ENCODE measurements around the gene NPDC1. TPM values are rescaled to one million over a fixed set of nuclear protein-coding genes. Genes with fewer than 3 reads are reported as not detected.

Gene NPDC1
- total RNA-seq, 1 donor from 2014 or later: 61.1 TPM

GRCh38 chr9:137021979-137022661 lies 23.9 kb downstream of the NPDC1 start:
- Mint-ChIP-seq H3K27ac (ENCODE audit: unreplicated experiment) (no peak overlapping the region), H3K4me1 (peaks cover 6% of the 10 kb centered on the region), H3K9me3 (no peaks in the 10 kb centered on the region), H3K36me3 (ENCODE audit: low read depth) (no peaks in the 10 kb centered on the region), H3K27me3 (ENCODE audit: low read depth) (no peaks in the 10 kb centered on the region), H3K4me3 (no peak overlapping the region)
- no peak for TF ChIP-seq CTCF (conservative IDR thresholded peaks at IDR 0.05)
- DNase-seq (ENCODE audit: low read depth, low spot score): no peak

GRCh38 chr9:137021568-137021978 lies 24.4 kb downstream of the NPDC1 start:
- Mint-ChIP-seq H3K27ac (ENCODE audit: unreplicated experiment) (no peak overlapping the region), H3K36me3 (ENCODE audit: low read depth) (no peaks in the 10 kb centered on the region), H3K9me3 (no peaks in the 10 kb centered on the region), H3K4me3 (no peak overlapping the region), H3K27me3 (ENCODE audit: low read depth) (no peaks in the 10 kb centered on the region), H3K4me1 (peaks cover 5% of the 10 kb centered on the region)
- DNase-seq (ENCODE audit: low read depth, low spot score): no peak
- no peak for TF ChIP-seq CTCF (conservative IDR thresholded peaks at IDR 0.05)

- no peak for DNase-seq (ENCODE audit: low read depth, low spot score)
- Mint-ChIP-seq H3K36me3 (ENCODE audit: low read depth) (no peaks in the 10 kb centered on the region), H3K27me3 (ENCODE audit: low read depth) (no peaks in the 10 kb centered on the region), H3K9me3 (no peaks in the 10 kb centered on the region), H3K4me1 (peaks cover 5% of the 10 kb centered on the region), H3K4me3 (no peak overlapping the region), H3K27ac (ENCODE audit: unreplicated experiment) (no peak overlapping the region)
- no peak for TF ChIP-seq CTCF (conservative IDR thresholded peaks at IDR 0.05)
Observed at GRCh38 chr9:137020771-137021567, 25.0 kb downstream of the NPDC1 start.

GRCh38 chr9:137019891-137020683 lies 25.9 kb downstream of the NPDC1 start:
- DNase-seq (ENCODE audit: low read depth, low spot score): no peak
- no peaks in the 10 kb centered on the region for H3K9me3 Mint-ChIP-seq
- no peak overlapping the region for H3K4me3 Mint-ChIP-seq
- no peak overlapping the region for H3K27ac Mint-ChIP-seq (ENCODE audit: unreplicated experiment)
- peaks cover 5% of the 10 kb centered on the region for H3K4me1 Mint-ChIP-seq
- H3K27me3 Mint-ChIP-seq (ENCODE audit: low read depth): no peaks in the 10 kb centered on the region
- H3K36me3 Mint-ChIP-seq (ENCODE audit: low read depth): no peaks in the 10 kb centered on the region
- TF ChIP-seq CTCF (conservative IDR thresholded peaks at IDR 0.05): no peak

- DNase-seq (ENCODE audit: low read depth, low spot score): no peak
- Mint-ChIP-seq H3K9me3 (no peaks in the 10 kb centered on the region), H3K36me3 (ENCODE audit: low read depth) (no peaks in the 10 kb centered on the region), H3K27me3 (ENCODE audit: low read depth) (no peaks in the 10 kb centered on the region), H3K4me3 (no peak overlapping the region), H3K4me1 (peaks cover 5% of the 10 kb centered on the region), H3K27ac (ENCODE audit: unreplicated experiment) (no peak overlapping the region)
- TF ChIP-seq CTCF (conservative IDR thresholded peaks at IDR 0.05): no peak
Observed at GRCh38 chr9:137018761-137019559, 27.0 kb downstream of the NPDC1 start.

Measured in neural crest cell (in vitro differentiated cells).